HEK293T (cell line): ENCODE measurements around the gene USP43.

Source experiments
- BHLHE40 ChIP-seq: fragments of 450-650 bp; IDR thresholded peaks from 2 replicates; pipeline ENCODE4 v1.6.1; 2016; ENCODE audit warnings: mild to moderate bottlenecking, moderate library complexity, borderline replicate concordance
- ELF4 ChIP-seq: fragments of 450-650 bp; IDR thresholded peaks from 2 replicates; pipeline ENCODE4 v1.6.1; 2017; ENCODE audit warnings: antibody characterized with exemption
- FOXA1 ChIP-seq: fragments of 450-650 bp; IDR thresholded peaks from 2 replicates; pipeline ENCODE4 v1.6.1; 2016; ENCODE audit warnings: mild to moderate bottlenecking
- FOXK2 ChIP-seq: fragments of 450-650 bp; IDR thresholded peaks from 2 replicates; pipeline ENCODE4 v1.6.1; 2016; ENCODE audit warnings: mild to moderate bottlenecking
- FOXM1 ChIP-seq: fragments of 450-650 bp; IDR thresholded peaks from 2 replicates; pipeline ENCODE4 v1.6.1; 2017; ENCODE audit warnings: mild to moderate bottlenecking, borderline replicate concordance
- HDGF ChIP-seq: fragments of 450-650 bp; IDR thresholded peaks from 2 replicates; pipeline ENCODE4 v1.6.1; 2017; ENCODE audit warnings: antibody characterized with exemption, borderline replicate concordance
- L3MBTL2 ChIP-seq: fragments of 450-650 bp; conservative IDR thresholded peaks from 2 replicates; pipeline ENCODE4 v1.6.1; 2016; ENCODE audit warnings: mild to moderate bottlenecking
- LEF1 ChIP-seq: fragments of 450-650 bp; IDR thresholded peaks from 2 replicates; pipeline ENCODE4 v1.6.1; 2017; ENCODE audit warnings: mild to moderate bottlenecking, borderline replicate concordance
- NFRKB ChIP-seq: fragments of 450-650 bp; IDR thresholded peaks from 2 replicates; pipeline ENCODE4 v1.6.1; 2016; ENCODE audit warnings: mild to moderate bottlenecking, moderate library complexity
- SP1 ChIP-seq: fragments of 450-650 bp; IDR thresholded peaks from 2 replicates; pipeline ENCODE4 v1.6.1; 2017
- TARDBP ChIP-seq: fragments of 450-650 bp; IDR thresholded peaks from 2 replicates; pipeline ENCODE4 v1.6.1; 2016
- ZNF384 ChIP-seq: fragments of 450-650 bp; IDR thresholded peaks from 2 replicates; pipeline ENCODE4 v1.6.1; 2016
- TF ChIP-seq, protein P1 (sequence below): fragments of 450-650 bp; IDR thresholded peaks from 2 replicates; pipeline ENCODE4 v1.6.1; 2016

DNA sequence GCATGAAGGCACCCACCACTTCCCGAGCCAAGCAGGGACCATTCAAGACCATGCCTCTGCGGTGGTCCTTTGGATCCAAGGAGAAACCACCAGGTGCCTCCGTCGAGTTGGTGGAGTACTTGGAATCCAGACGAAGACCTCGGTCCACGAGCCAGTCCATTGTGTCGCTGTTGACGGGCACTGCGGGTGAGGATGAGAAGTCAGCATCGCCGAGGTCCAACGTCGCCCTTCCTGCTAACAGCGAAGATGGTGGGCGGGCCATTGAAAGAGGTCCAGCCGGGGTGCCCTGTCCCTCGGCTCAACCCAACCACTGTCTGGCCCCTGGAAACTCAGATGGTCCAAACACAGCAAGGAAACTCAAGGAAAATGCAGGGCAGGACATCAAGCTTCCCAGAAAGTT is 82.7 kb downstream of the USP43 start:
- TF ChIP-seq FOXA1 (no peak), TARDBP (no peak), L3MBTL2 (no peak), LEF1 (no peak), HDGF (no peak), SP1 (no peak), ZNF384 (no peak), FOXM1 (no peak), BHLHE40 (no peak), FOXK2 (no peak), NFRKB (no peak), ELF4 (no peak)
- TF ChIP-seq, protein P1, sequence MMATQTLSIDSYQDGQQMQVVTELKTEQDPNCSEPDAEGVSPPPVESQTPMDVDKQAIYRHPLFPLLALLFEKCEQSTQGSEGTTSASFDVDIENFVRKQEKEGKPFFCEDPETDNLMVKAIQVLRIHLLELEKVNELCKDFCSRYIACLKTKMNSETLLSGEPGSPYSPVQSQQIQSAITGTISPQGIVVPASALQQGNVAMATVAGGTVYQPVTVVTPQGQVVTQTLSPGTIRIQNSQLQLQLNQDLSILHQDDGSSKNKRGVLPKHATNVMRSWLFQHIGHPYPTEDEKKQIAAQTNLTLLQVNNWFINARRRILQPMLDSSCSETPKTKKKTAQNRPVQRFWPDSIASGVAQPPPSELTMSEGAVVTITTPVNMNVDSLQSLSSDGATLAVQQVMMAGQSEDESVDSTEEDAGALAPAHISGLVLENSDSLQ = no peak
